Type B pancreatic cell (in vitro differentiated cells): ENCODE results near the gene HDHD5. TPM values are rescaled to one million over a fixed set of nuclear protein-coding genes. Genes with fewer than 3 reads are reported as not detected.

Source experiments
- DNase-seq: peaks from one replicate; pipeline ENCODE4 v3.0.0; 2021; ENCODE audit warnings: mixed read lengths; ENCODE audit not compliant: unreplicated experiment; ENCODE audit errors: extremely low spot score
- H3K27ac Mint-ChIP-seq: 2 replicates; pipeline ENCODE4 v1.8.0; 2021; ENCODE audit warnings: mild to moderate bottlenecking, mixed read lengths
- H3K27me3 Mint-ChIP-seq: 2 replicates; pipeline ENCODE4 v1.8.0; 2021; ENCODE audit warnings: mixed read lengths
- H3K36me3 Mint-ChIP-seq: 2 replicates; pipeline ENCODE4 v1.8.0; 2021; ENCODE audit warnings: mixed read lengths
- H3K4me1 Mint-ChIP-seq: one replicate; pipeline ENCODE4 v1.8.0; 2021; ENCODE audit warnings: mixed read lengths; ENCODE audit not compliant: unreplicated experiment
- H3K4me3 Mint-ChIP-seq: 2 replicates; pipeline ENCODE4 v1.8.0; 2021; ENCODE audit warnings: mild to moderate bottlenecking, mixed read lengths
- H3K9me3 Mint-ChIP-seq: 2 replicates; pipeline ENCODE4 v1.8.0; 2021; ENCODE audit warnings: mixed read lengths
- CTCF ChIP-seq: fragments of 200-600 bp; sonication (generic); conservative IDR thresholded peaks from 2 replicates; pipeline ENCODE4 v1.5.0; 2021; ENCODE audit warnings: antibody characterized with exemption, mild to moderate bottlenecking
- total RNA-seq: library from RNA; stranded (reverse); gene quantifications from 2 replicates; pipeline ENCODE4 v1.2.1, GENCODE V29; 2021; ENCODE audit warnings: low replicate concordance

The HDHD5 gene
- total RNA-seq, 1 donor from 2014 or later = 40.1 TPM

DNA sequence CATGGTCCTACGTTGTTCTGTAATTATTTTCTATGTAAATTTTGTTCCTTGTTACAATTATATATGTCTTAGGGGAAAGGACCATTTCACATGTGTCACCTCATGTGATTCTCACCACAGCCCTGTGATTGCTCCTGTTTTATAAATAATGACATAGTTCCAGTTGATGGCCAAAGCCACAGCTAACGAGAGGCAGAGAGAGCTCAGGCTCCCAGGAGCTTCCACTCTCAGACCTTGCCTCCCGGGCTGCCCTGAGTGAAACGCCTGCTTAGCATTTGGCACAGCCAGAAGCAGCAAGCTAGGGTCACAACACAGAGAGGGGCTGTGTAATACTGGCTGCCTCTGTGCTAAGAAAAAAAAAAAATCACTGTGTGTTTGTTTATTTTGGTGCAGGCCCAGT, 43.8 kb downstream of the HDHD5 start:
- no peaks in the 10 kb centered on the region for H3K36me3 Mint-ChIP-seq
- H3K4me3 Mint-ChIP-seq = no peak overlapping the region
- no peaks in the 10 kb centered on the region for H3K4me1 Mint-ChIP-seq
- H3K27me3 Mint-ChIP-seq = peaks cover 31% of the 10 kb centered on the region
- no peak for DNase-seq
- no peak for TF ChIP-seq CTCF
- H3K27ac Mint-ChIP-seq = no peak overlapping the region
- no peaks in the 10 kb centered on the region for H3K9me3 Mint-ChIP-seq

DNA sequence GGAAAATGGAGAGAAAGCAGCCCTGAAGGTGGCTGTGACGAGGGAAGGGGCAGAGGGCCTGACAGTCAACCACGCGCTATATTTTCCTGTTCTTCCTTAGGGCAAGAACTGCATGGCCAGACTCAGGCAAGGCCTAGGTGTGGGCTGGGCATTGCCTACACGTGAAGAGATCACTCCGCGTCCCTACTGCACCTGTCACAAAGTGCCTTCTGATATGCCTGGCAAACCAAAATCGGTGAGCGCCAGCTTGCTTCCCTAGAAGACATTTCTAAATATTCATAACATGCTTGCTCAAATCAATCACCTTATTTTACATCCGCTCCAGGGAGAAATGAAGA, 44.2 kb downstream of the HDHD5 start:
- Mint-ChIP-seq H3K36me3 (no peaks in the 10 kb centered on the region), H3K4me3 (no peak overlapping the region)
- no peak for DNase-seq

GRCh38 chr22:17114173-17114897, 44.7 kb downstream of the HDHD5 start:
- no peaks in the 10 kb centered on the region for H3K36me3 Mint-ChIP-seq
- peaks cover 31% of the 10 kb centered on the region for H3K27me3 Mint-ChIP-seq
- H3K27ac Mint-ChIP-seq = no peak overlapping the region
- H3K4me3 Mint-ChIP-seq = no peak overlapping the region
- DNase-seq = no peak
- no peaks in the 10 kb centered on the region for H3K4me1 Mint-ChIP-seq
- no peak for TF ChIP-seq CTCF
- H3K9me3 Mint-ChIP-seq = no peaks in the 10 kb centered on the region

More for the DNA sequence above, 44.2 kb downstream of the HDHD5 start:
- Mint-ChIP-seq H3K4me1 (no peaks in the 10 kb centered on the region), H3K27me3 (peaks cover 31% of the 10 kb centered on the region), H3K27ac (no peak overlapping the region), H3K9me3 (no peaks in the 10 kb centered on the region)
- no peak for TF ChIP-seq CTCF

- no peak overlapping the region for H3K4me3 Mint-ChIP-seq
- H3K9me3 Mint-ChIP-seq = no peaks in the 10 kb centered on the region
- H3K27me3 Mint-ChIP-seq = peaks cover 24% of the 10 kb centered on the region
- TF ChIP-seq CTCF = no peak
- DNase-seq = no peak
- no peak overlapping the region for H3K27ac Mint-ChIP-seq
- H3K36me3 Mint-ChIP-seq = no peaks in the 10 kb centered on the region
- H3K4me1 Mint-ChIP-seq = no peaks in the 10 kb centered on the region
These were observed 45.5 kb downstream of the HDHD5 start for GRCh38 chr22:17113600-17113999.

- no peak for TF ChIP-seq CTCF
- H3K27ac Mint-ChIP-seq = no peak overlapping the region
These were observed 46.5 kb downstream of the HDHD5 start for GRCh38 chr22:17112491-17113042.

More at GRCh38 chr22:17112491-17113042, 46.5 kb downstream of the HDHD5 start:
- no peak for DNase-seq
- Mint-ChIP-seq H3K9me3 (no peaks in the 10 kb centered on the region), H3K27me3 (peaks cover 14% of the 10 kb centered on the region), H3K36me3 (no peaks in the 10 kb centered on the region), H3K4me1 (no peaks in the 10 kb centered on the region), H3K4me3 (no peak overlapping the region)
